Ovary (tissue), 9 donors: Measurements from ENCODE around the gene NUDT22. TPM values are rescaled to one million over a fixed set of nuclear protein-coding genes. Genes with fewer than 3 reads are reported as not detected.

Experiments used
- DNase-seq, 5 donors: peaks; one replicate each; pipeline ENCODE4 v3.0.0-alpha.2; 2019 to 2020
- H3K27ac ChIP-seq, 2 donors: fragments of 200-600 bp; one replicate each; pipeline versions ENCODE4 v1.5.1 to v1.8.0; 2019 to 2022
- H3K27me3 ChIP-seq: fragments of 200-600 bp; one replicate; pipeline ENCODE4 v1.8.0; 2022
- H3K36me3 ChIP-seq: fragments of 200-600 bp; sonication (generic); one replicate; pipeline ENCODE4 v1.5.1; 2019
- H3K4me1 ChIP-seq: one replicate; pipeline ENCODE4 v1.8.1; 2013; ENCODE audit warnings: mild to moderate bottlenecking, moderate library complexity; ENCODE audit not compliant: insufficient read depth
- H3K4me3 ChIP-seq: fragments of 200-600 bp; sonication (generic); one replicate; pipeline ENCODE4 v1.5.1; 2017
- H3K9me3 ChIP-seq, 2 donors: fragments of 200-600 bp in 1 of 2; sonication (generic) in 1 of 2; one replicate each; pipeline versions ENCODE4 v1.5.1 to v1.8.1; 2013 to 2019; ENCODE audit warnings: mild to moderate bottlenecking in 1 of 2, moderate library complexity in 1 of 2
- CTCF ChIP-seq, 3 donors: fragments of 450-650 bp in 2 of 3; fragments of 200-600 bp in 1 of 3; IDR thresholded peaks; one replicate each; pipeline versions ENCODE4 v1.5.1 to v1.8.0; 2016 to 2022; ENCODE audit warnings: antibody characterized with exemption in 3 of 3, mild to moderate bottlenecking in 1 of 3
- EP300 ChIP-seq: sonication (generic); formaldehyde crosslinking; IDR thresholded peaks from one replicate; pipeline ENCODE4 v1.6.1; 2017; ENCODE audit warnings: antibody characterized with exemption
- POLR2A ChIP-seq: fragments of 450-650 bp; IDR thresholded peaks from one replicate; pipeline ENCODE4 v1.6.1; 2017; ENCODE audit warnings: antibody characterized with exemption, mild to moderate bottlenecking, moderate library complexity
- WGBS, 3 donors: extraction: QIAGEN DNeasy Blood & Tissue Kit in 1 of 3; methylation state at CpG; one replicate each; pipeline versions ENCODE4 v1.1.5 to v1.1.7; 2013 to 2017; 5-methylcytosine and 5-hydroxymethylcytosine counted together
- intact Hi-C, 4 donors: fragments of 100-400 bp; cut with DNase I; formaldehyde crosslinking; loops; one replicate each; pipeline versions ENCODE4 v1.11.0 to v1.15.1; 2022 to 2023
- polyA plus RNA-seq, 2 donors: library from polyadenylated mRNA; stranded (reverse); fragments of 200-250 nt in 1 of 2; fragments of 350-450 nt in 1 of 2; fragmentation: Illumina TruSeq in 1 of 2; extraction: RNeasy Lipid Tissue Mini Kit (QIAGEN cat#74804) in 1 of 2; gene quantifications; one replicate each; pipeline ENCODE4 v1.2.3, GENCODE V29; 2013 to 2014
- total RNA-seq, 7 donors: library from RNA; depleted of rRNA in 2 of 7; stranded (reverse); fragments of >200 nt in 2 of 7; fragmentation: NEBNext Ultra II Directional in 3 of 7; extraction: Animal tissue kit (Norgen Biotek cat#: 25700) in 3 of 7; gene quantifications; one replicate each; pipeline versions ENCODE4 v1.1.0 to v1.2.4, GENCODE V29; 2016 to 2023
- donor health status: DM: no; HTN: no; CAD: no; lungs with moderate emphysema.
- donor health status: DM: no; HTN: no; CAD: no.
- donor health status: Bipolar disorder and iron deficiency.
- donor health status: DM: yes; HTN: yes; CAD: no.
- donor health status: DM: no; HTN: no; CAD: no.
- donor health status: DM: yes; HTN: yes; CAD: no.

Gene NUDT22
- total and polyA plus RNA-seq, 9 donors, result 4.8 to 52.7 (median 36.8) TPM

GRCh38 chr11:64266339-64266738 is 40.3 kb downstream of the NUDT22 start:
- peak in 3 of 5 donors; percentile 35 to 64 (median 53) for DNase-seq
- intact Hi-C loops, result loop anchor here in 2 of 4 donors (10.0 kb wide), 1 partner anchor 62 kb away; the partner anchor contains the start of gene FERMT3 (in 2 of the 2)
- H3K4me3 ChIP-seq, result no peak overlapping the region
- 86 to 91% (median 90%) methylated on average over 15 of the region's 15 CpGs for WGBS, 3 donors
- no peak overlapping the region for H3K27ac ChIP-seq
- H3K4me1 ChIP-seq, result peaks cover 9% of the 10 kb centered on the region
- TF ChIP-seq EP300, result no peak
- no peak for TF ChIP-seq CTCF (IDR thresholded peaks at IDR 0.05)
- no peak for TF ChIP-seq POLR2A
- H3K27me3 ChIP-seq, result no peaks in the 10 kb centered on the region
- H3K36me3 ChIP-seq, result no peaks in the 10 kb centered on the region
- no peaks in the 10 kb centered on the region for H3K9me3 ChIP-seq

- Histone ChIP-seq H3K4me3 (no peak overlapping the region), H3K9me3 (no peaks in the 10 kb centered on the region), H3K27me3 (no peaks in the 10 kb centered on the region), H3K27ac (peak overlapping the region in 1 of 2 donors; percentile 90), H3K36me3 (no peaks in the 10 kb centered on the region), H3K4me1 (peaks cover 9% of the 10 kb centered on the region)
- intact Hi-C loops, result loop anchor here in 2 of 4 donors (10.0 kb wide), 1 partner anchor 63 kb away; the partner anchor contains the start of gene FERMT3 (in 2 of the 2)
- 70 to 71% (median 70%) methylated on average over 27 of the region's 27 CpGs for WGBS, 3 donors
- no peak for TF ChIP-seq EP300
- TF ChIP-seq POLR2A, result no peak
- no peak for TF ChIP-seq CTCF (IDR thresholded peaks at IDR 0.05)
- peak in 3 of 5 donors; percentile 55 to 66 (median 66) for DNase-seq
Measured at GRCh38 chr11:64267207-64267945, 41.3 kb downstream of the NUDT22 start.

GRCh38 chr11:64268025-64268892 is 42.2 kb downstream of the NUDT22 start:
- no peaks in the 10 kb centered on the region for H3K27me3 ChIP-seq
- H3K4me3 ChIP-seq, result peak overlapping the region; percentile 75
- H3K9me3 ChIP-seq, result no peaks in the 10 kb centered on the region
- peak; percentile 82 to 93 (median 90) for DNase-seq
- WGBS, 3 donors, result 17 to 29% (median 19%) methylated on average over 21 to 23 of the region's 23 CpGs
- peaks cover 9% of the 10 kb centered on the region for H3K4me1 ChIP-seq
- H3K36me3 ChIP-seq, result no peaks in the 10 kb centered on the region
- intact Hi-C loops, result loop anchor here in 2 of 4 donors (10.0 kb wide), 1 partner anchor 63 kb away; the partner anchor contains the start of gene FERMT3 (in 2 of the 2)
- TF ChIP-seq CTCF (IDR thresholded peaks at IDR 0.05) (peak in 1 of 3 donors; percentile 18), POLR2A (no peak)
- H3K27ac ChIP-seq, result peak overlapping the region; percentile 13 to 90

- intact Hi-C loops, result loop anchor here in 2 of 4 donors (10.0 kb wide), 1 partner anchor 64 kb away; the partner anchor contains the start of gene FERMT3 (in 2 of the 2)
- Histone ChIP-seq H3K9me3 (no peaks in the 10 kb centered on the region), H3K27me3 (no peaks in the 10 kb centered on the region), H3K27ac (peak overlapping the region; percentile 69 to 90), H3K36me3 (no peaks in the 10 kb centered on the region), H3K4me1 (peaks cover 9% of the 10 kb centered on the region), H3K4me3 (peak overlapping the region; percentile 75)
- TF ChIP-seq EP300 (no peak), CTCF (IDR thresholded peaks at IDR 0.05) (no peak), POLR2A (no peak)
- peak in 4 of 5 donors; percentile 68 to 83 (median 75) for DNase-seq
- WGBS, 3 donors, result 0% methylated on average over 28 to 34 of the region's 34 CpGs
Measured at GRCh38 chr11:64268893-64269539, 42.9 kb downstream of the NUDT22 start.
